Hepatocyte (in vitro differentiated cells): ENCODE results near the gene PTPRN.

ENCODE experiments used
- EZH2 ChIP-seq: fragments of 200-600 bp; sonication (generic); IDR thresholded peaks from 2 replicates; pipeline ENCODE4 v1.6.1; 2016; ENCODE audit warnings: antibody characterized with exemption, mild to moderate bottlenecking, borderline replicate concordance
- EZH2phosphoT487 ChIP-seq: fragments of 200-600 bp; sonication (generic); IDR thresholded peaks from one replicate; pipeline ENCODE4 v1.6.1; 2018; ENCODE audit warnings: antibody characterized with exemption, mild to moderate bottlenecking, low read depth, moderate library complexity; ENCODE audit not compliant: unreplicated experiment, severe bottlenecking
- TF ChIP-seq, protein P1 (sequence below): fragments of 200-600 bp; sonication (generic); IDR thresholded peaks from 2 replicates; pipeline ENCODE4 v1.5.1; 2016; ENCODE audit warnings: antibody characterized with exemption, mild to moderate bottlenecking; ENCODE audit not compliant: poor library complexity

DNA sequence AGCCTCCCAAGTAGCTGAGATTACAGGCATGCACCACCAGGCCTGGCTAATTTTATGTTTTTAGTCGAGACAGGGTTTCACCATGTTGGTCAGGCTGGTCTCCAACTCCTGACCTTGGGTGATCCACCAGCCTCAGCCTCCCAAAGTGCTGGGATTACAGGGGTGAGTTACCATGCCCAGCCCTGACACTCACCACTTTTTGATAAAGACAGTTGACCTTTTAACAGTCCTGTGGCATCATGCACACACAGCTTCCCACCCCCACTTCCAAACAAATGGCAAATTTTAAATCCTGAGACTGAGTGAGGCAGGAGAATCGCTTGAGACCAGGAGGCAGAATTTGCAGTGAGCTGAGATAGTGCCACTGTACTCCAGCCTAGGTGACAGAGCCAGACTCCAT lies 36.2 kb downstream of the PTPRN start:
- TF ChIP-seq EZH2, result no peak
- TF ChIP-seq, protein P1, sequence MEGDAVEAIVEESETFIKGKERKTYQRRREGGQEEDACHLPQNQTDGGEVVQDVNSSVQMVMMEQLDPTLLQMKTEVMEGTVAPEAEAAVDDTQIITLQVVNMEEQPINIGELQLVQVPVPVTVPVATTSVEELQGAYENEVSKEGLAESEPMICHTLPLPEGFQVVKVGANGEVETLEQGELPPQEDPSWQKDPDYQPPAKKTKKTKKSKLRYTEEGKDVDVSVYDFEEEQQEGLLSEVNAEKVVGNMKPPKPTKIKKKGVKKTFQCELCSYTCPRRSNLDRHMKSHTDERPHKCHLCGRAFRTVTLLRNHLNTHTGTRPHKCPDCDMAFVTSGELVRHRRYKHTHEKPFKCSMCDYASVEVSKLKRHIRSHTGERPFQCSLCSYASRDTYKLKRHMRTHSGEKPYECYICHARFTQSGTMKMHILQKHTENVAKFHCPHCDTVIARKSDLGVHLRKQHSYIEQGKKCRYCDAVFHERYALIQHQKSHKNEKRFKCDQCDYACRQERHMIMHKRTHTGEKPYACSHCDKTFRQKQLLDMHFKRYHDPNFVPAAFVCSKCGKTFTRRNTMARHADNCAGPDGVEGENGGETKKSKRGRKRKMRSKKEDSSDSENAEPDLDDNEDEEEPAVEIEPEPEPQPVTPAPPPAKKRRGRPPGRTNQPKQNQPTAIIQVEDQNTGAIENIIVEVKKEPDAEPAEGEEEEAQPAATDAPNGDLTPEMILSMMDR, result no peak
- no peak for TF ChIP-seq EZH2phosphoT487
